EH (cell line): Measurements from ENCODE around the gene IL17RB.

Experiments
- DNase-seq: peaks from one replicate; pipeline ENCODE4 v3.0.0-alpha.2; 2015; ENCODE audit warnings: low read depth

Gene IL17RB

GRCh38 chr3:53846134-53846850 is at the start of gene IL17RB, which contains the start of gene CHDH:
Gene IL17RB (plus strand): TSS chr3:53846568. CDS start chr3:53846589, 21 bp downstream.
Gene CHDH (minus strand): TSS chr3:53846419. CDS start chr3:53824008, 22,411 bp downstream.
- DNase-seq = peak; percentile 18

- DNase-seq = no peak
Measured at GRCh38 chr3:53798144-53798543, 48.2 kb upstream of the IL17RB start.

GRCh38 chr3:53799338-53799865 is 47.0 kb upstream of the IL17RB start:
- DNase-seq = peak; percentile 34

- DNase-seq = no peak
Measured at GRCh38 chr3:53800041-53800906, 46.1 kb upstream of the IL17RB start.

GRCh38 chr3:53801319-53801718 is 45.0 kb upstream of the IL17RB start:
- no peak for DNase-seq

GRCh38 chr3:53802256-53802880 is 44.0 kb upstream of the IL17RB start:
- no peak for DNase-seq

GRCh38 chr3:53803124-53803815 is 43.1 kb upstream of the IL17RB start:
- DNase-seq = no peak

GRCh38 chr3:53803816-53804695 is 42.3 kb upstream of the IL17RB start:
- peak; percentile 14 for DNase-seq

- peak; percentile 91 for DNase-seq
Measured at GRCh38 chr3:53804697-53805462, 41.5 kb upstream of the IL17RB start.

- DNase-seq = no peak
Measured at GRCh38 chr3:53805463-53806159, 40.8 kb upstream of the IL17RB start.

GRCh38 chr3:53806182-53807116 is 39.9 kb upstream of the IL17RB start:
- DNase-seq = peak; percentile 94

GRCh38 chr3:53807117-53807810 is 39.1 kb upstream of the IL17RB start:
- no peak for DNase-seq

GRCh38 chr3:53808496-53808895 is 37.9 kb upstream of the IL17RB start:
- no peak for DNase-seq

GRCh38 chr3:53809267-53809666 is 37.1 kb upstream of the IL17RB start:
- no peak for DNase-seq

GRCh38 chr3:53809764-53810400 is 36.5 kb upstream of the IL17RB start:
- DNase-seq = no peak

GRCh38 chr3:53811143-53811927 is 35.0 kb upstream of the IL17RB start:
- no peak for DNase-seq
